GM12878 (cell line): ENCODE data around the gene EPHA1.

Experiments
- CBFB ChIP-seq: IDR thresholded peaks from 2 replicates; pipeline ENCODE4 v1.6.1; 2016; ENCODE audit warnings: antibody characterized with exemption, low read depth
- CTCF ChIP-seq, 3 experiments: IDR thresholded peaks in 2 of 3; conservative IDR thresholded peaks in 1 of 3; 2 replicates each; pipeline ENCODE4 v1.5.1; 2011; ENCODE audit warnings: low read depth in 3 of 3, low read length in 3 of 3, mild to moderate bottlenecking in 3 of 3, control low read depth in 2 of 3, moderate library complexity in 2 of 3, inconsistent platforms in 1 of 3, mixed read lengths in 1 of 3; ENCODE audit not compliant: control insufficient read depth in 2 of 3, insufficient read depth in 1 of 3; ENCODE audit errors: extremely low read depth in 1 of 3
- ESRRA ChIP-seq: IDR thresholded peaks from 2 replicates; pipeline ENCODE4 v1.6.1; 2012; ENCODE audit warnings: mild to moderate bottlenecking, low read length, improper control_type of control experiment
- FOXK2 ChIP-seq: fragments of 450-650 bp; IDR thresholded peaks from 2 replicates; pipeline ENCODE4 v1.6.1; 2017; ENCODE audit warnings: mild to moderate bottlenecking, moderate library complexity
- MXI1 ChIP-seq: fragments of 150-350 bp; IDR thresholded peaks from 2 replicates; pipeline ENCODE4 v1.6.1; 2011; ENCODE audit warnings: low read depth, mild to moderate bottlenecking, inconsistent platforms, low read length, improper control_type of control experiment
- POLR2A ChIP-seq: IDR thresholded peaks from 2 replicates; pipeline ENCODE4 v1.6.1; 2011; ENCODE audit warnings: low read depth, mild to moderate bottlenecking, low read length
- POLR2AphosphoS5 ChIP-seq: IDR thresholded peaks from 2 replicates; pipeline ENCODE4 v1.6.1; 2011; ENCODE audit warnings: mild to moderate bottlenecking, low read length, inconsistent platforms
- RAD21 ChIP-seq: IDR thresholded peaks from 2 replicates; pipeline ENCODE4 v1.6.1; 2011; ENCODE audit warnings: mild to moderate bottlenecking, low read depth, low read length, moderate library complexity; ENCODE audit not compliant: insufficient read depth
- RCOR1 ChIP-seq: conservative IDR thresholded peaks from 2 replicates; pipeline ENCODE4 v1.6.1; 2012; ENCODE audit warnings: low read depth, low read length, improper control_type of control experiment
- TAF1 ChIP-seq: IDR thresholded peaks from 2 replicates; pipeline ENCODE4 v1.6.1; 2011; ENCODE audit warnings: mild to moderate bottlenecking, low read depth, low read length, borderline replicate concordance
- TF ChIP-seq, protein P1 (sequence below): IDR thresholded peaks from 2 replicates; pipeline ENCODE4 v1.6.1; 2012; ENCODE audit warnings: low read depth, low read length, improper control_type of control experiment

GRCh38 chr7:143358626-143359025, 50.0 kb downstream of the EPHA1 start:
- no peak for TF ChIP-seq ESRRA
- no peak for TF ChIP-seq CTCF (IDR thresholded peaks at IDR 0.05 in 2 of 3, conservative IDR thresholded peaks at IDR 0.05 in 1 of 3; ENCODE audit: control insufficient read depth in 2 of 3, extremely low read depth in 1 of 3, insufficient read depth in 1 of 3, low read depth in 3 of 3, low read length in 3 of 3)
- TF ChIP-seq, protein P1, sequence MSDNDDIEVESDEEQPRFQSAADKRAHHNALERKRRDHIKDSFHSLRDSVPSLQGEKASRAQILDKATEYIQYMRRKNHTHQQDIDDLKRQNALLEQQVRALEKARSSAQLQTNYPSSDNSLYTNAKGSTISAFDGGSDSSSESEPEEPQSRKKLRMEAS = no peak
- no peak for TF ChIP-seq RAD21
- no peak for TF ChIP-seq POLR2A
- no peak for TF ChIP-seq POLR2AphosphoS5
- TF ChIP-seq RCOR1 = no peak
- no peak for TF ChIP-seq TAF1
- no peak for TF ChIP-seq CBFB
- no peak for TF ChIP-seq MXI1
- no peak for TF ChIP-seq FOXK2
